Nephron progenitor cell (in vitro differentiated cells): ENCODE data around the gene LDLRAD4.
A peak's percentile ranks its signal among the peaks of the same experiment; 100 is the strongest.

Source experiments
- DNase-seq: peaks from one replicate; pipeline ENCODE4 v3.0.0; 2021
- H3K27ac Mint-ChIP-seq: 2 replicates; pipeline ENCODE4 v1.8.0; 2021; ENCODE audit warnings: mild to moderate bottlenecking, moderate library complexity, mixed read lengths
- H3K27me3 Mint-ChIP-seq: 2 replicates; pipeline ENCODE4 v1.8.0; 2021; ENCODE audit warnings: mild to moderate bottlenecking, low read depth, mixed read lengths; ENCODE audit not compliant: poor library complexity
- H3K36me3 Mint-ChIP-seq: 2 replicates; pipeline ENCODE4 v1.8.0; 2021; ENCODE audit warnings: low read depth, mixed read lengths
- H3K4me1 Mint-ChIP-seq: 2 replicates; pipeline ENCODE4 v1.8.0; 2021; ENCODE audit warnings: mixed read lengths
- H3K4me3 Mint-ChIP-seq: 2 replicates; pipeline ENCODE4 v1.8.0; 2021; ENCODE audit warnings: mild to moderate bottlenecking, moderate library complexity, mixed read lengths
- H3K9me3 Mint-ChIP-seq: 2 replicates; pipeline ENCODE4 v1.8.0; 2021; ENCODE audit warnings: mild to moderate bottlenecking, moderate library complexity, mixed read lengths
- TF ChIP-seq, protein P1 (sequence below): fragments of 200-600 bp; sonication (generic); IDR thresholded peaks from 2 replicates; pipeline ENCODE4 v1.5.0; 2021; ENCODE audit warnings: antibody characterized with exemption

LDLRAD4 gene

DNA sequence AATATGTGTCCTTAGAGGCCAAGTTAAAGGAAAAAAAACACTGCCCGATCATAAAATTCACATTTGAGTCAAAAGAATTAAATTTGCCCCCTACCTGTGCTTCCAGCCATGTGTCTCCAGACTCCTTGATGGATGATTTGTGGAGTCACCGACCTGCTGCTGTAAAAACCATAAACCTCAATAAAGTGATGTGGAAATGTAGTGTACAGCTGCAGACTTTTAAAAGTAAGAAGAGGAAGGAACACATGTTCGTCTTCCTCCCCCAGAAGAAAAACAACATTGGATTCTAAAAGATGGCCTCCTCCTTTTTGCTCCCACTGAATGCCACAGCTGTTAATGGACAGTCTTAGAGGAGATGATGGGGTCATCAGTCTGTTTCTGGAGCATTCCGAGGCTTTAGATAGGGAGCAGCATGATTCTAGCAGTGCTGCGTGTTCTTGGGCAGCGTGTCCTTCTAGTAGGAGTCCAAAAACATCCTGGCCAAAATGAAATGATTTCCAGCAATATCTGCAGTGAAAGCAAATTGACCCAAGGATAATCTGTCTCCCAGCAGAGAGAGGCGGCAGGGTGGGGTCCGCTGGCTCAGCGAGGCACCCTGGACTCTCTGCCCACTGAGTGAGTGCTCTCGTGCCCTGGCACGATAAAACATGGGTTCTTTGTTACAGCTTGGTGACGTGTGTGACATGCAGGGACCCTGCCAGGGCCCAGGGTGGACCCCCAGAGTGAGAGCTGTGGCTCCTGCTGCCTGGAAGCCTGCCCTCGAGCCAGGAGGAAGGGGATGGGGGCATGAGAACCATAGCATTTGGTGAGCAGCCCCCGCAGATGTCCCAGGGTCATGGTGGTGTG, 311.7 kb downstream of the LDLRAD4 start:
- Mint-ChIP-seq H3K4me3 (no peak overlapping the region), H3K36me3 (no peaks in the 10 kb centered on the region), H3K27me3 (peaks cover 25% of the 10 kb centered on the region), H3K4me1 (peaks cover 9% of the 10 kb centered on the region), H3K9me3 (no peaks in the 10 kb centered on the region), H3K27ac (no peak overlapping the region)
- TF ChIP-seq, protein P1, sequence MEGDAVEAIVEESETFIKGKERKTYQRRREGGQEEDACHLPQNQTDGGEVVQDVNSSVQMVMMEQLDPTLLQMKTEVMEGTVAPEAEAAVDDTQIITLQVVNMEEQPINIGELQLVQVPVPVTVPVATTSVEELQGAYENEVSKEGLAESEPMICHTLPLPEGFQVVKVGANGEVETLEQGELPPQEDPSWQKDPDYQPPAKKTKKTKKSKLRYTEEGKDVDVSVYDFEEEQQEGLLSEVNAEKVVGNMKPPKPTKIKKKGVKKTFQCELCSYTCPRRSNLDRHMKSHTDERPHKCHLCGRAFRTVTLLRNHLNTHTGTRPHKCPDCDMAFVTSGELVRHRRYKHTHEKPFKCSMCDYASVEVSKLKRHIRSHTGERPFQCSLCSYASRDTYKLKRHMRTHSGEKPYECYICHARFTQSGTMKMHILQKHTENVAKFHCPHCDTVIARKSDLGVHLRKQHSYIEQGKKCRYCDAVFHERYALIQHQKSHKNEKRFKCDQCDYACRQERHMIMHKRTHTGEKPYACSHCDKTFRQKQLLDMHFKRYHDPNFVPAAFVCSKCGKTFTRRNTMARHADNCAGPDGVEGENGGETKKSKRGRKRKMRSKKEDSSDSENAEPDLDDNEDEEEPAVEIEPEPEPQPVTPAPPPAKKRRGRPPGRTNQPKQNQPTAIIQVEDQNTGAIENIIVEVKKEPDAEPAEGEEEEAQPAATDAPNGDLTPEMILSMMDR = no peak
- no peak for DNase-seq

DNA sequence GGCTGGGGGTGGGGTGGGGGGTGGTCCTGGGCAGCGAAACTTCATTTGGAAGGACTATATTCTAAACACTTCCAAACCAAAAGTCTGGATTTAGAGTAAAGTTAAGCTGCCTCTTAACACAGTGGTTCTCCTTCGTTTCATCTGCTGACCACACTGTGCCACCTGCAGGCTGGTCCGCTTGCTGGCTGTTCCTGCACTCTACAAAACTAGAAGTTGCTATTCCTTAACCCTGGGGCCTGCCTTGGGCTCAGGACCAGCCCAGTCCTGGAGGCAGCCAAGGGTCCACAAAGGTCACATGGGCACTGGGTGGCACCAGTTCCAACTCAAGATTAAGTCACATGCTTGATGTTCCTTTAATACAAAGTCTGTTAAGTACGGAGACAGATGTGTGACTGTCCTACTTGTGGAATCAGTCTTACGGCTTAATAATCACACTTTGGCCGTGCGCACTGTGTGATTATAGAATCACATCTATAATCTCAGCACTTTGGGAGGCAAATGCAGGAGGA, 312.4 kb downstream of the LDLRAD4 start:
- H3K27me3 Mint-ChIP-seq = peaks cover 23% of the 10 kb centered on the region
- no peaks in the 10 kb centered on the region for H3K36me3 Mint-ChIP-seq
- no peaks in the 10 kb centered on the region for H3K9me3 Mint-ChIP-seq
- DNase-seq = peak; percentile 30
- TF ChIP-seq, protein P1 = no peak
- peaks cover 9% of the 10 kb centered on the region for H3K4me1 Mint-ChIP-seq
- H3K27ac Mint-ChIP-seq = no peak overlapping the region
- H3K4me3 Mint-ChIP-seq = no peak overlapping the region

DNA sequence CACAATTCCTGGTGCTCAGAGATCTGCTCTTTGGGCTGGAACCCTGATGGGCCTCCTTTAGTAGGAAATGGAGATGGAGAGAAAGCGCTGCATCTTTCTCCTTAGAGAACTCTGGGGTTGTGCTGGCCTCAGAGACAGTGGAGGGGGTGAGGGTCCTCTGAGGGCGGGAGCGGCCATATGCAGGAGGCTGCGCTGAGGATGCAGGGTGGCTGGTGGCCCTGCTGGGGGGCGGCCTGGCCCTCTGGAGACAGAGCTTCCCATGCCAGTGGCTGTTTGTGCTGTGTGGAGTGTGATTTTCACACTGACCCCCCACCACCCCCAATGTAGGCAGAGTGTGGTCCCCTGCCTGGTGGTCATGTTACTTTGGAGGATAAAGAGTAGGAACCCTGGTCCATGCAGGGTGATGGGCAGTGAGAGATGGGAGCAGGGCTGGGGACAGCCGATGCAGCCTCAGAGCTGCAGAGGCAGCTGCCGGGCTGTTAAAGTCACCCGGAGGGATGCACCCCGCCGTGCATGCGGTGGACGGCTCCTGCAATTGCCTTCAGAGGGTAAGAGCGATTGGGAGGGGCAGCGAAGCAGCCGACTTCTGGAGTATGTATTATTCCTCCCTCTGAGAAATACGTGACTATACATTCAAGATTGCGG, 313.2 kb downstream of the LDLRAD4 start:
- no peak overlapping the region for H3K27ac Mint-ChIP-seq
- TF ChIP-seq, protein P1 = no peak
- no peaks in the 10 kb centered on the region for H3K36me3 Mint-ChIP-seq
- peaks cover 23% of the 10 kb centered on the region for H3K27me3 Mint-ChIP-seq
- DNase-seq = no peak
- H3K4me3 Mint-ChIP-seq = no peak overlapping the region
- H3K9me3 Mint-ChIP-seq = no peaks in the 10 kb centered on the region
- H3K4me1 Mint-ChIP-seq = peaks cover 9% of the 10 kb centered on the region

DNA sequence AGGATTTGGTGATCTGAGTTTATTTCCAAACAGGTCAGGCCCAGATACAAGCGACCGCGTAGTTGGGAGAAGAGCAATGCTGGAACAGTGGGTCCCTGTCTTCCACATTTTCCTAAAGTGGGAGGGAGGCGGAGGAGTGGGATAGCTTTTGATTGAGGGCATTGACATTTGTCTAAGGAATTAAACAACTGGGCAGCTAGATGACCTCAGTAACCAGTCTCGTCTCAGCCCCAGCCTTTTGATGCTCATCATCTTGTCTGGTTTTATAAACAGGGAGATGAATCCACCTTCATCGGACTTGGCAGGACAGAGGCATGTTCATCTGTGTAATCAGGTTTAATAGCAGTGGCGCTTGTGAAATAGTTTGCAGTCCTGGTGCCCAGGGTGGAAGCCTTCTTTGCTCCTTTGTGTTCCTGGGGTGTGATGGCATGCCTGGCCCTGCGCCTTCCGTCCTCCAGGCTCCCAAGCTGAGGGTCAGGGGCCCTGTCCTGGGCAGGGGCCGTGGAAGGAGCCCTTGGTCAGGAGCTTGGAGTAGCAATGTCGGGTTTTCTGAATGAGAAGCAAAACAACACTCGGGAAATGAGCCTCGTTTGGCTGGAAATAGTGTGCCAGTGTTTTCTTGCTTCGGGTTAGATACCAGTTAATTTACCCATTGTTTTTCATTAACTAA, 314.0 kb downstream of the LDLRAD4 start:
- H3K9me3 Mint-ChIP-seq = no peaks in the 10 kb centered on the region
- TF ChIP-seq, protein P1 = no peak
- H3K4me1 Mint-ChIP-seq = peaks cover 9% of the 10 kb centered on the region
- peaks cover 22% of the 10 kb centered on the region for H3K27me3 Mint-ChIP-seq
- H3K27ac Mint-ChIP-seq = no peak overlapping the region
- no peak overlapping the region for H3K4me3 Mint-ChIP-seq
- H3K36me3 Mint-ChIP-seq = no peaks in the 10 kb centered on the region
- no peak for DNase-seq

DNA sequence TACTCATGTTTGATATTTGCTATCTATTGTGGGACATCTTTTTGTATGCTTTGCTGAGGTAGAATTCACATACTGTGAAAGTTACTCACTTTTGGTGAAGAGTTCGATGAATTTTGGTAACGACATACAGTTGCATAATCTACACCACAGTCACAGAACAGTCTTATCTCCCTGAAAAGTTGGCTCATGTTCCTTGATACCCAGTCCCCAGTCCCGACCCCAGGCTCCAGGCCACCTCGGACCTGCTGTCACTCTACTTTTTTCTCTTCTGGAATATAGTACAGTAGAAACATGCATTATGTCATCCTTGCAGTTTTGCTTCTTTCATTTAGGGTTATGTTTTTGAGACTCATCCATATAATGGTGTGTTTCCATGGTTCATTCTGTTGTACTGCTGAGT, 316.1 kb downstream of the LDLRAD4 start:
- no peaks in the 10 kb centered on the region for H3K9me3 Mint-ChIP-seq
- TF ChIP-seq, protein P1 = no peak
- H3K4me1 Mint-ChIP-seq = peaks cover 19% of the 10 kb centered on the region
- H3K27me3 Mint-ChIP-seq = peaks cover 18% of the 10 kb centered on the region
- H3K4me3 Mint-ChIP-seq = no peak overlapping the region
- H3K36me3 Mint-ChIP-seq = no peaks in the 10 kb centered on the region
- H3K27ac Mint-ChIP-seq = no peak overlapping the region
- no peak for DNase-seq
